Measurements from ENCODE around the gene ESYT2. TPM values are rescaled to one million over a fixed set of nuclear protein-coding genes. Genes with fewer than 3 reads are reported as not detected.
A peak's percentile ranks its signal among the peaks of the same experiment; 100 is the strongest.

ESYT2 gene
- total RNA-seq, 1 donor from 2014 or later, result 60.9 TPM

- FAIRE-seq, result no peak
Observed at GRCh38 chr7:158684329-158684728, 145.0 kb downstream of the ESYT2 start.

GRCh38 chr7:158683541-158683940, 145.8 kb downstream of the ESYT2 start:
- H3K79me2 ChIP-seq (ENCODE audit: insufficient read depth, low read length), result no peaks in the 10 kb centered on the region
- peak overlapping the region; percentile 62 for H3K4me2 ChIP-seq (ENCODE audit: low read length)
- Mint-ChIP-seq H3K4me3 (ENCODE audit: unreplicated experiment) (no peak overlapping the region), H3K27me3 (ENCODE audit: low read depth, unreplicated experiment) (no peaks in the 10 kb centered on the region), H3K27ac (ENCODE audit: unreplicated experiment) (no peak overlapping the region), H3K9me3 (ENCODE audit: unreplicated experiment) (peaks cover 2% of the 10 kb centered on the region), H3K36me3 (ENCODE audit: low read depth, unreplicated experiment) (peaks cover 11% of the 10 kb centered on the region), H3K4me1 (ENCODE audit: low read depth, unreplicated experiment) (peaks cover 4% of the 10 kb centered on the region)
- H4K20me1 ChIP-seq (ENCODE audit: insufficient read depth, low read length), result no peaks in the 10 kb centered on the region
- H3K9ac ChIP-seq (ENCODE audit: low read length), result no peak overlapping the region
- DNase-seq (ENCODE audit: low read depth) (no peak), FAIRE-seq (no peak)
- H3K4me1 ChIP-seq (ENCODE audit: insufficient read depth, low read length), result peaks cover 18% of the 10 kb centered on the region
- peaks cover 19% of the 10 kb centered on the region for H3K36me3 ChIP-seq (ENCODE audit: insufficient read depth, low read length)
- H2AFZ ChIP-seq (ENCODE audit: low read depth, low read length), result no peak overlapping the region
- TF ChIP-seq EZH2 (IDR thresholded peaks at IDR 0.05; ENCODE audit: insufficient read depth, low read length) (no peak), CTCF (IDR thresholded peaks at IDR 0.05; ENCODE audit: insufficient read depth, low read depth, low read length) (no peak)
- no peak overlapping the region for H3K27ac ChIP-seq (ENCODE audit: low read depth, low read length)
- H3K9me3 ChIP-seq (ENCODE audit: insufficient read depth, low read depth, low read length), result no peaks in the 10 kb centered on the region
- H3K27me3 ChIP-seq (ENCODE audit: insufficient read depth, low read length), result no peaks in the 10 kb centered on the region
- no peak overlapping the region for H3K4me3 ChIP-seq (ENCODE audit: insufficient read depth, low read depth, low read length)

More at GRCh38 chr7:158684329-158684728, 145.0 kb downstream of the ESYT2 start:
- no peak for TF ChIP-seq EZH2 (IDR thresholded peaks at IDR 0.05; ENCODE audit: insufficient read depth, low read length)
- no peak for TF ChIP-seq CTCF (IDR thresholded peaks at IDR 0.05; ENCODE audit: insufficient read depth, low read depth, low read length)
- Histone ChIP-seq H3K9ac (ENCODE audit: low read length) (no peak overlapping the region), H3K27ac (ENCODE audit: low read depth, low read length) (no peak overlapping the region), H2AFZ (ENCODE audit: low read depth, low read length) (no peak overlapping the region), H3K36me3 (ENCODE audit: insufficient read depth, low read length) (peaks cover 20% of the 10 kb centered on the region), H3K4me1 (ENCODE audit: insufficient read depth, low read length) (peaks cover 18% of the 10 kb centered on the region), H3K4me3 (ENCODE audit: insufficient read depth, low read depth, low read length) (no peak overlapping the region), H3K27me3 (ENCODE audit: insufficient read depth, low read length) (no peaks in the 10 kb centered on the region), H3K4me2 (ENCODE audit: low read length) (peak overlapping the region; percentile 62), H3K9me3 (ENCODE audit: insufficient read depth, low read depth, low read length) (no peaks in the 10 kb centered on the region), H3K79me2 (ENCODE audit: insufficient read depth, low read length) (no peaks in the 10 kb centered on the region), H4K20me1 (ENCODE audit: insufficient read depth, low read length) (no peaks in the 10 kb centered on the region)
- H3K27ac Mint-ChIP-seq (ENCODE audit: unreplicated experiment), result no peak overlapping the region
- peaks cover 2% of the 10 kb centered on the region for H3K9me3 Mint-ChIP-seq (ENCODE audit: unreplicated experiment)
- no peak overlapping the region for H3K4me3 Mint-ChIP-seq (ENCODE audit: unreplicated experiment)
- peaks cover 14% of the 10 kb centered on the region for H3K36me3 Mint-ChIP-seq (ENCODE audit: low read depth, unreplicated experiment)
- DNase-seq (ENCODE audit: low read depth), result peak; percentile 30
- H3K4me1 Mint-ChIP-seq (ENCODE audit: low read depth, unreplicated experiment), result peaks cover 4% of the 10 kb centered on the region
- no peaks in the 10 kb centered on the region for H3K27me3 Mint-ChIP-seq (ENCODE audit: low read depth, unreplicated experiment)

GRCh38 chr7:158682456-158682855, 146.9 kb downstream of the ESYT2 start:
- Histone ChIP-seq H2AFZ (ENCODE audit: low read depth, low read length) (no peak overlapping the region), H3K9me3 (ENCODE audit: insufficient read depth, low read depth, low read length) (no peaks in the 10 kb centered on the region), H4K20me1 (ENCODE audit: insufficient read depth, low read length) (no peaks in the 10 kb centered on the region), H3K27ac (ENCODE audit: low read depth, low read length) (no peak overlapping the region), H3K79me2 (ENCODE audit: insufficient read depth, low read length) (peaks cover 2% of the 10 kb centered on the region), H3K9ac (ENCODE audit: low read length) (no peak overlapping the region), H3K27me3 (ENCODE audit: insufficient read depth, low read length) (no peaks in the 10 kb centered on the region), H3K4me2 (ENCODE audit: low read length) (no peak overlapping the region), H3K4me3 (ENCODE audit: insufficient read depth, low read depth, low read length) (no peak overlapping the region), H3K36me3 (ENCODE audit: insufficient read depth, low read length) (peaks cover 15% of the 10 kb centered on the region), H3K4me1 (ENCODE audit: insufficient read depth, low read length) (peaks cover 18% of the 10 kb centered on the region)
- Mint-ChIP-seq H3K27ac (ENCODE audit: unreplicated experiment) (no peak overlapping the region), H3K27me3 (ENCODE audit: low read depth, unreplicated experiment) (no peaks in the 10 kb centered on the region), H3K9me3 (ENCODE audit: unreplicated experiment) (peaks cover 2% of the 10 kb centered on the region), H3K4me3 (ENCODE audit: unreplicated experiment) (no peak overlapping the region), H3K4me1 (ENCODE audit: low read depth, unreplicated experiment) (peaks cover 4% of the 10 kb centered on the region), H3K36me3 (ENCODE audit: low read depth, unreplicated experiment) (peaks cover 2% of the 10 kb centered on the region)
- FAIRE-seq (no peak), DNase-seq (ENCODE audit: low read depth) (no peak)
- TF ChIP-seq EZH2 (IDR thresholded peaks at IDR 0.05; ENCODE audit: insufficient read depth, low read length) (no peak), CTCF (IDR thresholded peaks at IDR 0.05; ENCODE audit: insufficient read depth, low read depth, low read length) (no peak)

All from astrocyte (in vitro differentiated cells and primary cell).